Measurements from ENCODE around the gene CORO1C. TPM values are rescaled to one million over a fixed set of nuclear protein-coding genes. Genes with fewer than 3 reads are reported as not detected.
A peak's percentile ranks its signal among the peaks of the same experiment; 100 is the strongest.
"Not testable (repeated sequence)": the region's sequence is repeated elsewhere in the genome, so short reads cannot be mapped to it uniquely, and the experiment has no call there.

Gene CORO1C
- total RNA-seq, 2 donors from 2014 or later = 361 to 548 TPM

GRCh38 chr12:108665608-108666202 lies 65.6 kb downstream of the CORO1C start:
- intact Hi-C loops (cut with DNase I) = loop anchor here (5.0 kb wide), 2 partner anchors 122 to 192 kb away; partner anchors contain the start of gene SSH1 (in 1 of the 2)
- DNase-seq (ENCODE audit: low spot score) = no peak

- intact Hi-C loops (cut with DNase I) = loop anchor here (5.0 kb wide), 3 partner anchors 123 to 193 kb away; partner anchors contain the start of gene SSH1 (in 1 of the 2)
- peak; percentile 89 for DNase-seq (ENCODE audit: low spot score)
Observed at GRCh38 chr12:108664338-108665258, 66.7 kb downstream of the CORO1C start.

GRCh38 chr12:108663324-108664015 lies 67.8 kb downstream of the CORO1C start:
- no peak for DNase-seq (ENCODE audit: low spot score)
- intact Hi-C loops (cut with DNase I) = loop anchor here (1.0 to 5.0 kb wide), 2 partner anchors 139 kb away; no protein-coding TSS in a partner anchor

- intact Hi-C loops (cut with DNase I); DNase-seq (ENCODE audit: low spot score): not testable (repeated sequence)
Observed at GRCh38 chr12:108658115-108658514, 73.2 kb downstream of the CORO1C start.

- no peak for DNase-seq (ENCODE audit: low spot score)
- intact Hi-C loops (cut with DNase I) = no loop called here
Observed at GRCh38 chr12:108657130-108657745, 74.1 kb downstream of the CORO1C start.

- intact Hi-C loops (cut with DNase I) = not testable (repeated sequence)
Observed at GRCh38 chr12:108656247-108656646, 75.1 kb downstream of the CORO1C start.

GRCh38 chr12:108655812-108656175 lies 75.5 kb downstream of the CORO1C start:
- intact Hi-C loops (cut with DNase I) = not testable (repeated sequence)

More at GRCh38 chr12:108656247-108656646, 75.1 kb downstream of the CORO1C start:
- DNase-seq (ENCODE audit: low spot score) = not testable (repeated sequence)

GRCh38 chr12:108654622-108655021 lies 76.7 kb downstream of the CORO1C start:
- intact Hi-C loops (cut with DNase I); DNase-seq (ENCODE audit: low spot score): not testable (repeated sequence)

More at GRCh38 chr12:108655812-108656175, 75.5 kb downstream of the CORO1C start:
- DNase-seq (ENCODE audit: low spot score) = not testable (repeated sequence)

- no peak for DNase-seq (ENCODE audit: low spot score)
- intact Hi-C loops (cut with DNase I) = no loop called here
Observed at GRCh38 chr12:108653922-108654321, 77.4 kb downstream of the CORO1C start.

- intact Hi-C loops (cut with DNase I) = no loop called here
- DNase-seq (ENCODE audit: low spot score) = no peak
Observed at GRCh38 chr12:108653082-108653516, 78.2 kb downstream of the CORO1C start.

- DNase-seq (ENCODE audit: low spot score) = no peak
- intact Hi-C loops (cut with DNase I) = no loop called here
Observed at GRCh38 chr12:108650083-108650482, 81.2 kb downstream of the CORO1C start.

- intact Hi-C loops (cut with DNase I) = no loop called here
- no peak for DNase-seq (ENCODE audit: low spot score)
Observed at GRCh38 chr12:108649669-108650068, 81.6 kb downstream of the CORO1C start.

GRCh38 chr12:108649126-108649525 lies 82.2 kb downstream of the CORO1C start:
- intact Hi-C loops (cut with DNase I) = no loop called here
- no peak for DNase-seq (ENCODE audit: low spot score)

GRCh38 chr12:108648371-108648770 lies 82.9 kb downstream of the CORO1C start:
- intact Hi-C loops (cut with DNase I) = no loop called here
- DNase-seq (ENCODE audit: low spot score) = no peak

GRCh38 chr12:108647585-108648287 lies 83.6 kb downstream of the CORO1C start:
- intact Hi-C loops (cut with DNase I) = no loop called here
- DNase-seq (ENCODE audit: low spot score) = no peak

GRCh38 chr12:108646600-108647579 lies 84.4 kb downstream of the CORO1C start:
- no peak for DNase-seq (ENCODE audit: low spot score)
- intact Hi-C loops (cut with DNase I) = no loop called here

Measured in posterior vena cava (tissue), 2 donors.